ENCODE measurements around the gene IFT74. TPM values are rescaled to one million over a fixed set of nuclear protein-coding genes. Genes with fewer than 3 reads are reported as not detected.

The IFT74 gene
- total and polyA plus RNA-seq, 9 of the 15 experiments (the other 6 are each of a cell fraction or from before 2014, with no cell fraction given) = 6.1 to 13.2 (median 9.3) TPM

- TF ChIP-seq THAP7 (CRISPR knock-in tag; IDR thresholded peaks at IDR 0.05) (no peak), SRSF3 (IDR thresholded peaks at IDR 0.05; ENCODE audit: insufficient read depth, low read length) (no peak), NR2C1 (IDR thresholded peaks at IDR 0.05) (no peak), NR2C1 (tag; IDR thresholded peaks at IDR 0.05) (no peak), NUFIP1 (IDR thresholded peaks at IDR 0.05; ENCODE audit: partially characterized antibody) (no peak)
Observed at GRCh38 chr9:27109621-27110020, 153.4 kb downstream of the IFT74 start (continued).

GRCh38 chr9:27110181-27110580, 154.0 kb downstream of the IFT74 start:
- Histone ChIP-seq H3K4me1 (replicated peaks in 1 of 2; ENCODE audit: control insufficient read depth in 2 of 2, insufficient read depth in 2 of 2, low read length in 2 of 2) (no peaks in the 10 kb centered on the region), H3K9me1 (ENCODE audit: control insufficient read depth, insufficient read depth, low read length) (no peaks in the 10 kb centered on the region), H3K4me3 (no peak overlapping the region), H3K27me3 (ENCODE audit: control insufficient read depth in 2 of 2, insufficient read depth in 2 of 2, low read length in 2 of 2) (no peaks in the 10 kb centered on the region), H3K36me3 (ENCODE audit: control insufficient read depth, insufficient read depth, low read length) (no peaks in the 10 kb centered on the region), H3K79me2 (ENCODE audit: control insufficient read depth, insufficient read depth, low read length) (no peaks in the 10 kb centered on the region), H2AFZ (ENCODE audit: low read depth, low read length) (no peak overlapping the region), H3K9ac (ENCODE audit: insufficient read depth in 1 of 2, low read depth in 2 of 2, low read length in 2 of 2) (no peak overlapping the region), H3K4me2 (ENCODE audit: insufficient read depth, low read length) (no peak overlapping the region), H3K27ac (ENCODE audit: extremely low read depth, low read depth, low read length) (no peak overlapping the region), H3K9me3 (replicated peaks; ENCODE audit: control insufficient read depth, insufficient read depth, low read depth, low read length) (no peaks in the 10 kb centered on the region), H4K20me1 (replicated peaks; ENCODE audit: control insufficient read depth, insufficient read depth, low read length) (no peaks in the 10 kb centered on the region)
- FAIRE-seq (no peak), ATAC-seq (no peak), DNase-seq (ENCODE audit: extremely low read depth in 1 of 4, low spot score in 3 of 4) (no peak)
- ChIA-PET POLR2A (no interaction called here), CTCF (ENCODE audit: low intra/inter-chr PET ratio) (no interaction called here)
- WGBS (ENCODE audit: insufficient coverage, low coverage, missing lambda C conversion rate) = 0% methylated on average over 2 of the region's 4 CpGs
- intact Hi-C loops (cut with micrococcal nuclease) = no loop called here
- TF ChIP-seq FIP1L1 (IDR thresholded peaks at IDR 0.05; ENCODE audit: low read depth, low read length, poor library complexity, severe bottlenecking) (no peak), ZNF695 (CRISPR knock-in tag; IDR thresholded peaks at IDR 0.05) (no peak), CBX3 (IDR thresholded peaks at IDR 0.05; ENCODE audit: borderline replicate concordance in 1 of 2, low read length in 2 of 2) (no peak), ZBTB43 (CRISPR knock-in tag; IDR thresholded peaks at IDR 0.05) (no peak)
- in situ Hi-C loops (cut with MboI) = no loop called here
- BruUV-seq (replicated peaks) = no TSS peak
